Pons (tissue), 1 donor: ENCODE measurements around the gene YPEL2.

Experiments
- DNase-seq: peaks from one replicate; pipeline ENCODE4 v3.0.0-alpha.2; 2016; ENCODE audit warnings: low spot score

The YPEL2 gene

DNA sequence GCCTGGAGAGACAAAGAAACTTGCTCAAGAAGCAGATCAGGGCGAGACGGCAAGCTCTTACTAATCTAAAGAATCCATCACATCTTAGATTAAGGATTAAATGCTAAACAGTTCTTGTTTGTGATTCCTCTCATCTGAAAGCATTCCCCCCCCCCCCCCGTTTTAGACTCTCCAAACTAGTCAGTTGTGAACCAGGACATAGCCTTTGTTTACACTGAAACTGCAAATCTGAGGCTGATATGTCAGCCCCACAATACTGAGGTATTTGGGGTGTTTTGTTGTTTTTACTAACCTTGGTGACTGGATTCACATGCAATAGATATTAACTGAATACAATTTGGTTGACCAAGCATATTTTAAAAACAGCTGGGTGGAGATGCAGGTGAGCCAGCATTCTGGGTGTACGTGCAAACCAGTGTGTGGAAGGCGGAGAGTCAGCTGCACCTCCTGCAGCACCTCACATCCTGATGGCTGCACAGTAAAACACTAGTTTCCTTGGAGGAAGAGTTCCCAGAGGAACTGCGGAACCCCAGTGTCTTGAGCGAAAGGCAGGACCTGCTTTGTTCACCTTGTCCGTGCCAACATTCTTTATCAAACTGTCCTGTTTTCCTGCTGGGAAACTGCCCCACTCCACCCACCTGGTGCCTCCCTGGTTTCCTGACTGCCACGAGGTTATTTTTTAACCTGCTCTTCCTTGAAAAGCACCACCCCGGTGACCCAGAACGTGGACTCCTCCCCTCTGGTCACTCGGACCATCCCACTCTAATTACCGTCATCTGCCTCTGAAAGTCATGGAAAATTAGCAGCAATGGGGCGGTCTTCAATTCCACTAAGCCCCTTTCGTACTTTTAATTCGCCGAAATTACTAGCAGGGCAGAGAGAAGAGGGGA, 1.2 kb upstream of the YPEL2 start:
- peak; percentile 59 for DNase-seq

DNA sequence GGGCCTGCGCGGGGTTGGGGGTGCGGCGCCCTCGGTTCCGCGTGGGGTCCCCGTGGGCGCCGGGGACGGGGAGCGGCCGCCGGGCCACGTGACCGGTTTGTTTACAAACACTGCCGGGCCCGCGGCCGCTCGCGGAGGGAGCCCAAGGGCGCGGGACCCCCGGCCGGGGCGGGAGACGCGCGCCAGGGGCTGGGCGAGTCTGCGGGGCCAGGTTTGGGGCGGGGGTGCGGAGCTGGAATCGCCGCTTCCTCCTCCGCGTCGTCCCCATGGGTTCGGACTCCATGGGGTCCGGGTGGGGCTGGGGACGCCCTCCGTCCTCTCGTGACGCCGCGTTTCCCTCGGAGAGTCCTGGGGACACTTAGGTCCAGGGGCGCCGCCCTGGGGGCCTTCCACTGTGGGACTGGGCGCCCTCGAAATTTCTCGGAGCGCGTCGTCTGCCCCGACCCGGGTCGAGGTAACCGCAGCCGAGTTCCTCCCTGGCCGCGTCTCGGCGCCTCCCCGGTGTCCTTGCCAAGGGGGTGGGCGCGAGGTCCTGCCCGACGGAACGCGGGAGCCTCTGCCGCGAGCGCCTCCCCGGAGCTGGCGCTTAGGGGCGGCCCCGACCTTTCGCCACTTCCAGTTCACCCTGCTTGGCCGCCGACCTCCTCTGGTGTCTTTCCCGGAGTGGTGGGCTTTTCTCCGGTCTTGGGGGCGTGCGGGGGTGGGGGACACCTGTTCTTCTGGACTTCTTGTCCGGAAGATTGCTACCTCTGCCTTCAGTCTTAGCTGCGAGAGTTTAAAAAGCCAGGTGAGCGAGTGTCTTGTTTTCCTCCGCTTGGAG, 684 bp downstream of the YPEL2 start:
- peak; percentile 24 for DNase-seq

GRCh38 chr17:59332749-59333377, 1.4 kb downstream of the YPEL2 start:
- peak; percentile 72 for DNase-seq

DNA sequence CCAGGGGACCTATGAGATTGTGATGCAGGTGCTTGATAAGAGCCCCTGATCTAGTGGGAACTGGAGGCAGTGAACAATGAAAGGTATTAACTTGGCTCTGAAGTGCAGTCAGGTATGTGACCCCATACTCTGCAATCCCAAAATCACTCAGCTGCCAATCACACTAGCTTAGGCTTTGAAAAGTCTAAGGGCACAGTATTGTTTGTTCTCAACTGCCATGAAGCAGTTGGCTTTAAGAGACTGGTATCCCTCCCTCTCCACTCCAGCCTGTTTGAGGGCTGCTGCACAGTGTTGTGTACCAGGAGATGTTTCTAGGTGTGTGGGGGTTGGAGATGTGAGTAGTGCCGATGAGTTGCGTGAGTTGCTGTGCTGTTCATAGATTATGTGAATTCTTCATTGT, 2.4 kb downstream of the YPEL2 start:
- DNase-seq = peak; percentile 50

DNA sequence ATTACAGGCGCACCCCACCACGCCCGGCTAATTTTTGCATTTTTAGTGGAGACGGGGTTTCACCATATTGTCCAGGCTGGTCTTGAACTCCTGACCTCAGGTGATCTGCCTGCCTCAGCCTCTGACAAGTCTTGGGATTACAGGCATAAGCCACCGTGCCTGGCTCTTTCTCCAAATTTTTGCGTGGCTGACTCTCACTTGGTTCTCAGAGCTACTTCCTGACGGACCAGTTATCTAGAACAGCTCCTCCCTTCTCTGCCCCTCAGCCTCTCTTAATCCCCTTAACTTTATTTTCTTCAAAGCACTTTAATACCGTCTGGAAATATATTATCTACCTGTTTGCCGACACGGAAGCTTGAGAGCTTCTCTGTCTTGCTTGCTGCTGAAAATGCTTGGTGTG, 4.2 kb downstream of the YPEL2 start:
- DNase-seq = peak; percentile 21

GRCh38 chr17:59337741-59338299, 6.4 kb downstream of the YPEL2 start:
- DNase-seq = peak; percentile 9

- DNase-seq = peak; percentile 9
Observed at GRCh38 chr17:59338498-59338897, 7.0 kb downstream of the YPEL2 start.

- DNase-seq = no peak
Observed at GRCh38 chr17:59341922-59342321, 10.5 kb downstream of the YPEL2 start.

DNA sequence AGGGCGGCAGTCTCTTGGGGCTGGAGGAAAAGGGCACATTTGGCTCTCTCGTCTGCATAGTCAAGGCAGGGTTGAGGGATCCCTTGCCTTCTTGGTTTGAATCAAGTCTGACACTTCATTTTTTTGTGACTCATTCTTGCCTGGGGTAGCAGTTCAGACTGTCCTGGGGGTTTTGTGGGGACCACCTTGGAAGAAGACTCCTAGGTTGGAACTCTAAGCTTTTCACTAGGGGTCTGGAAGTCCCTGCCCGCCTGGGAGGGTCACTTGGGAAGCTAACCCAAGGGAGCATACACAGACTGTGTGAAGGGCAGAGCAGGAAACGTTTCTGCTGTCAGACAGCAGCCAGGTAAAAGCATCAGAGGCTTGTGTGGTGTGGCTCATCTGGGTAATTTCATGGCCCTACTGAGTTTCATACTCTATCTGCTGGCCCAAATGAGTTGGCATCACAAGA, 11.3 kb downstream of the YPEL2 start:
- no peak for DNase-seq

DNA sequence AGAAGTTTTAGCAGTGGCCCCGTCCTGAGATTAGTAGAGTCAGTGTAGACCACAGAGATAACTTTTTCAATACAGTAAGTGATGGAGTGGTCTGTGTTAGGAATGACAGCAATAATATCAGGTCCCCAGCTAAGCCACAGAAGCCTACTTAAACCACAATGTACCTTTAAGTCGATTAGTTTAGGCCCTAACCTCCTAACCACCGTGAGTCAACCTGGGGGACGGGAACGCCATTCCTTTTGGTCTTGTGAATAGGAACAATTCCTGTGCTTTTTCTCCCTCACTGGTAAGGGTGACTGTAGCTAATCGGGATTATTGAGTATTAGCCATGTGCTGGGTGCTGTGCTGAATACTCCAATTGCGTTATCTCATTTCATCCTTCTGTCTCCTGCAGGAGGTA, 14.0 kb downstream of the YPEL2 start:
- DNase-seq = no peak

DNA sequence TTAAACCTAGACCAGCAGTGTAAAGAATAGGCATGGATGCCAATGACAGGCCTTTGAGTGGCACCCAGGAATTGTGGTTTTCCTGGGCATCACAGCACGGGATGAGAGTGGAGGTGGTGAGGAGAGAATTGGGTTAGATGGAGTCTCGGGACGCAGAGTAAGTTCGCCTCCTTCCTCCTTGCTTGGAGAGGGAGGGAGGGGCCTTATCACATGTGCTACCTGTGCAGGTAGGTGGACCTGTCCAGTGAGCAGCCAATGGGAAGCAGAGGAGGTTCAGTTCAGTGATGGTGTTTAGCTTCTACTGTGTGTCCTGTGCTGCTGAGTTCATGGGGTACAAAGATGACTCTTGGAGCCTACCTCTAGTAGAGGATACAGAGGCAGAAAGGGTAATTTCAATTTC, 14.9 kb downstream of the YPEL2 start:
- no peak for DNase-seq

DNA sequence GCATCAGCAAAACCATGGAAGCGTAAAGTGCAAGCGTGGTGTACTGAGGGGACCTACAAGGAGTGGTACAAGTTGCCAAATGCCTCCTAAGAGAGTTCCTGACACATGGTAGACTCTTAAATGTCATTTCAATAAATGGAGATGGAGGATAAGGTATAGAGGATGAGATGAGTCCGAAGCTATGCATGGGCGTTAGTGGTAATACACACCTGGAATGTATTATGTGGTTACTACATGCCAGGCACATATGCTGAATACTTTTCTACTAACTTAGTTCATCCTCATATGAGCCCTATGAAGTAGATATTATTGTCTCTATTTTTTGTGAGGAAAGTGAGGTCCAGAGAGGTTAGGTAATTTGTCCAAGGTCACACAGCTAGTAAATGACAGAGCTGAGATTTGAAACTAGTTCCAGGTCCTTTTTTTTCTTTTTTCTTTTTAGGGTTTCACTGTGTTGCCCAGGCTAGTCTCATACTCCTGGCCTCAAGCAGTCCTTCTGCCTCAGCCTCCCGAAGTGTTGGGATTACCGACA, 15.5 kb downstream of the YPEL2 start:
- DNase-seq = no peak

- no peak for DNase-seq
Observed at GRCh38 chr17:59347975-59348391, 16.5 kb downstream of the YPEL2 start.

GRCh38 chr17:59349178-59349577, 17.7 kb downstream of the YPEL2 start:
- DNase-seq = no peak

GRCh38 chr17:59353106-59353854, 21.8 kb downstream of the YPEL2 start:
- DNase-seq = no peak

DNA sequence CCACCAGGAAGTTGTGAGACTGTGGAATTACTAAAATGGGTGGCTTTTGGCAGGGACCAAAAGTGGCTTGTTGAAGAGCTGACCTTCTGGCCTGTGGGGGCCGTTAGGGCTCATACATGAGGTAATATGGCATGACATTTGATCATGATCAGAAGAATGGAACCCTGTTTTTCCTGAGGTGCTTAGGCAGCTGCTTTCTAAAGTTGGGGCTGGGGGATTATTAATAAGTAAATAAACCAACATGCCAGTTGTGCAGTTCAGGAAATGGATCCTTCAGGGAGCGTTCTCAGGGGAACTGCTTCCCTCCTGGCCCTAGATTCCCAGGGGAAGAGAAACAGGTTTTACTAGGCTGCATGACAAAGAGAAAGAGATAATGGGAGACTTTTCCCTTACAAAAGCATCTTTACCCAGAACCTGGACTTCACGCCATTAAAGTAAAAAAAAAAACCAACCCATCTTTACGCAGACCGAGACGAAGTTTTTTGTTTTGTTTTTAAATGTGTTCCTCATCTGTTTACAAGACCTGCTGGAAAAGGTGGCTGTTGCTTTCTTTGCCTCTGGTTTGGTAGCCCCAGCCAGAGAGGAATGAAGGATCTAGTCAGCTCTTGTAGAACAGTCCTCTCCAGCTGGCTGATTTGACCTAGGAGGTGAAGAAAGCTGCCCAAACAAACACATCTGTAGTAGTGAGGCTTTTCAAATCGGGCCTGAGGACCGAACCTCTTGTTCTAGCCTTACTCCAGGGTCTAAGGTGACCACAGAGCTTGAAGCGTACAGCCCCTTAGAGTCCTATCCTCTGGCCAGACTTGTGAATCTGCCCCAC, 22.7 kb downstream of the YPEL2 start:
- no peak for DNase-seq

DNA sequence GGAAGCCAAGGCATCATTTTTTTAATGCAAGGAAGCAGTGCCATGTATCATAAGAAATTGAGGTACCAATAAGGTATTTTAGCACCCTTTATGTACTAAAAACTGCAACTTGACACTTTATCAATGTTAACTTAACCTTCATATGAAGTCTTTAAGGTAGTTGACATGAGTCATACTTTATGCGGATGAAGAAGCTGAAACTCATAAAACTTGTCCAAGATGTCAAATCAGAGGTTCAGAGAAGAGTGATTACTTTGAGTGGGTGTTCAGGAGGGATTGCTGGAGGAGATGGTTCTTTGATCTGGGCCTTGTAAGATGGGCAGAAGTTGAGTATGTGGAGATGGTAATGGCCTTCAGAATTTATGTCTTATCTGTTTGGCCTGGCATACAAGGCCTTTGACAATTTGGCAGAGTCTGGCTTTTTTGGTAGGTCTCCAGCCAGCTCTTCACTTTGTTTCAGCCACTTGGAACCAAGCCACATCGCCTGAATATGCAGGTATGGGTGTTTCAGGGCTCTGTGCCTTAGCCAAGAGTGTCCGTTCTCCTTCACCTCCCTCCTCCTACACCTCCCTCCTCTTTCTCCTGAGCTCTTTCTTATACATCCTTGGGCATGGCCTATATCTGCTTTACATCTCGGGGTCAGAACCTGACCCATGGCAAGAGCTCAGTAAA, 23.7 kb downstream of the YPEL2 start:
- DNase-seq = no peak

- peak; percentile 94 for DNase-seq
Observed at GRCh38 chr17:59355702-59356325, 24.4 kb downstream of the YPEL2 start.

DNA sequence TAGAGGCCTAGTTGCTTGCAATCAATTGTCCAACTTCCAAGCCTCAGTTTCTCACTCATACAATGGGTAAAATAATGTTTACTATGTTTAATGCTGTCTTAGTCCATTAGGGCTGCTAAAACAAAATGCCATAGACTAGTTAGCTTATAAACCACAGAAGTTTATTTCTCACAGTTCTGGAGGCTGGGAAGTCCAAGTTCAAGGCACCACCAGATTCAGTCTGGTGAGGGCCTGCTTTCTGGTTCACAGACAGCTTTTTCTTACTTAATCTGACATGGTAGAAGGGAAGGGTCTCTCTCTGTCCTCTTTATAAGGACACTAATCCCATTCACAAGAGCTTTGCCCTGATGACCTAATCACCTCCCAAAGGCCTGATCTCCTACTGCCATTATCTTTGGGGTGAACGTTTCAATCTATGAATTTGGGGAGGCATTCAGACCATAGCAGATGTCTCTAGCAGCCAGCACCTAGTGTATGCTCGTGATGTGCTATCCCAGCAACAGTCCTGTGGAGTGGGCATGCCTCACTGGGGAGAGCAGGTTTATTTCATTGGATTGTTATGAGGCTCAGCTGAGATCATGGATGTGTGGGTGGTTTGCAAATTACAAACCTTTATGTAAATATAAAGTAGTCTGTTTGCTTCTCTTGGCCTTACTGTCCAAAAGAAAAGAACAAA, 25.2 kb downstream of the YPEL2 start:
- DNase-seq = no peak
